OCI-M2 (cell line): ENCODE results near the gene PLPP4.

Source experiments
- DNase-seq: peaks from one replicate; lab custom pipeline; 2025; ENCODE audit not compliant: unreplicated experiment; lab: John Stamatoyannopoulos, UW

The PLPP4 gene

DNA sequence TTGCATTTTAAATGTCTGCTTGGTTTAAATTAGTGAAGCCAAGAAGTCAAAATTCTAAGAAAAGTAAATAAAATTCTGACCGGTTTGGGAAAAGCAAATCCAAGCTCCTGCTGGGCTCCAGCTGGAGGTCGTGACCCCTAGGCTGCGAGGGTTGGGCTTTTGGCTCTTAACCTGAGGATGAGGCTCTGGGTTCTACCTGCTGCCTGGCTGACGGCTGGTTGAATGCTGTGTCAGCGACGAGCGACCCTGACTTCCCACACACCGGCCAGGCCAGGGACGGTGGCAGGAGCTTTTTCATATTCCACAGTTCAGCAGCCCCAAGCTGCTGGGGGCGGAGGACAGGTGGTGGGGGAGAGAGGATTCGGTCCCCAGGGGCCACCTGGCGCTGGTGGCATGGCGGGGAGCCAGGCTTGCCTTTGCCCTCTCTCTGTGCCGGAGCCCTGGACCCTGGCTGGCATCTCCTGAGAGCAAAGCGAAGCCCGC lies 843 bp upstream of the PLPP4 start:
- DNase-seq: no peak

GRCh38 chr10:120457431-120458172 lies 575 bp downstream of the PLPP4 start:
- no peak for DNase-seq

- no peak for DNase-seq
These were observed 1.4 kb downstream of the PLPP4 start for GRCh38 chr10:120458432-120458831.

GRCh38 chr10:120459185-120459584 lies 2.2 kb downstream of the PLPP4 start:
- peak; percentile 60 for DNase-seq

GRCh38 chr10:120460186-120460585 lies 3.2 kb downstream of the PLPP4 start:
- no peak for DNase-seq

DNA sequence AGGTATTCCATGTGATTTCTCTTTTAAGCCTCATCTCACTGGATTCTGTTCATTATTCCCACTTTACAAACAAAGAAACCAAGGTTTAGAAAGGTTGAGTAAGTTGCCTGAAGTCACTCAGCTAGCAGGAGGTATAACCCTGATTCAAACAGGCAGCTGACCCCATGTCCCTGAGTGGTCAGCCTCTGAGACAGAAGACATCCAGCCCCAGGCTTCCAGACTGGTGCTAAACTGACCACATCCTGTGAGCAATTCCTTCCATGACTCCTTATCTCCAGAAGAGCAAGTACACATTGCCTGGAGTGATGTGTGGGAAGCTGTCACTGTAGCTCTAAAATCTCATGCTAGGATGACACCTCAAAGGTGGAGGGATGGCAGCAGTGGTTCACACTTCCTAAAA lies 3.7 kb downstream of the PLPP4 start:
- peak; percentile 65 for DNase-seq

DNA sequence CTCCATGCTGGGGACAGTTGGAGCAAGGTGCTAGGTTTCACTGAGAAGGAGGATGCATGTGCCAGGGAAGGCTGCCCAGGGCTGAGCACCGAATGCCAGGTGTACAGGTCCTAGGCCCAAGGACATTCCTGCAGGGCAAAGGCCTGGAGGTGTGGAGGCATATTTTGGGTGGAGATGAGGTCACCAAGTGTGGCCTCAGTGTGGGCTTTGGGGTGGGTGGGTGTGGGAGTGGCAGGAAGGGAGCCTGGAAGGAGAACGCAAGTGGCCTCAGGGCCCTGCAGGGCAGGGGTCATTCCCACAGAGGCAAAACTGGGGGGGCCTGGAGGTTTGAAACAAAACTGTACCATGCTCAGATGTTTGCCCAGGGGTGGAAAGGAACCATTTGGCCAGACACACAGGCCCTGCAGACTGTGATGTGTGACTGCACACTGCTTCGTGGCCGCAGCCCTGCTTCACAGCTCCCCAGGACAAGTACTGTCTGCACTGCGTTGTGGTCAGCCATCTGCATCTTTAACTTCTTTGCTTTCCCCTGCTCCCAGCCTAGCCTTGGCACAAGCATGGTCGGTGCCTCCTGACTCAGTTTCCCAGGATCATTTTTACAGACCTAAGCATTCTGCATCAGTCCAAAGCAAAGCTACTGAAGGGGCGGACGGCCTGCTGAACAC lies 5.1 kb downstream of the PLPP4 start:
- DNase-seq: no peak

GRCh38 chr10:120465138-120465537 lies 8.1 kb downstream of the PLPP4 start:
- DNase-seq: no peak

DNA sequence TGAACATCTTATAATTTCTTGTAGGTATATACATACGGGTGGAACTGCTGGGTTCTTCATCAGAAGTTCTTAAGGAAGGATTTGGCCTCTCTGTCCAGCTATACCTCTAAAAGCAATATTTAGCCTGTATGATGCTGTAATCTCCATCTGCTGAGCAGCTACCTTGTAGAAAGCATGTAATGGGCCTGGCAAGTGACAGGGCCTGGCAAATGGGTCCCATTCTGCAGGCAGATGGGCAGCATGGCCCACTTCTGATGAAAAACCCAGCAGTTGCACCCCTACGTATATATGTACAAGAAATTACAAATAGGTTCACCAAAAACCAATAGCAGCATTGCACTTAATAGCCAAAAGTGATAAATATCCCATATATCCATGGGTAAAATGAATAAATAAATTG lies 9.0 kb downstream of the PLPP4 start:
- DNase-seq: no peak

DNA sequence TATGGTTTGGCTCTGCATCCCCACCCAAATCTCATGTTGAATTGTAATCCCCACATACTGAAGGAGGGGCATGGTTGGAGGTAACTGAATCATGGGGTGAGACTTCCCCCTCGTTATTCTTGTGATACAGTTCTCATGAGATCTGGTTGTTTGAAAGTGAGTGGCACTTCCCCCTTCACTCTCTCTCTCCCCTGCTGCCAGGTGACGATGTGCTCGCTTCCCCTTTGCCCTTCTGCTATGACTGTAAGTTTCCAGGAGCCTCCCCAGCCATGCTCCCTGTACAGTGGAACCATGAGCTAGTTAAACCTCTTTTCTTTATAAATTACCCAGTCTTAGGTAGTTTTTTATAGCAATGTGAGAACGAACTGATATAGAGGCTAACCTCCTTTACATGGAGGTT lies 16.6 kb downstream of the PLPP4 start:
- DNase-seq: no peak

DNA sequence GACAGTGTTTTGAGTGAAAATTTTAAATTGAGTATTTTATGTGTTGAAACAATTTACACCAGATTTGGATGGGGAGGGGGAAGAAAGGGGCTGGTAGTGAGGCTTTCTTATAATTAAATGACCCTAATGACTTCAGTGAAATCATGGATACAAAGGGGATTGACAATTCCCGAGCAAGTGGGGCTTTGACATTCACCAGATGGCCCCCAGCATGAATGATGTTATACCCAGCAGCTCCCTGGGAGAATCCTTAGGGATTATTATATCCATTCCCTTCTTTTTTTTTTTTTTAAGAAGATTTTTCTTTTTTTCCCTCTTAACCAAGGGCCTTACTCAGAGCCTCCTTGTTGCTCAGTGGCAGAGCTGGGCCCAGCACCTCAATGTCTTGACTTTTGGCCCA lies 17.9 kb downstream of the PLPP4 start:
- no peak for DNase-seq

- DNase-seq: no peak
These were observed 19.1 kb downstream of the PLPP4 start for GRCh38 chr10:120475844-120476791.

DNA sequence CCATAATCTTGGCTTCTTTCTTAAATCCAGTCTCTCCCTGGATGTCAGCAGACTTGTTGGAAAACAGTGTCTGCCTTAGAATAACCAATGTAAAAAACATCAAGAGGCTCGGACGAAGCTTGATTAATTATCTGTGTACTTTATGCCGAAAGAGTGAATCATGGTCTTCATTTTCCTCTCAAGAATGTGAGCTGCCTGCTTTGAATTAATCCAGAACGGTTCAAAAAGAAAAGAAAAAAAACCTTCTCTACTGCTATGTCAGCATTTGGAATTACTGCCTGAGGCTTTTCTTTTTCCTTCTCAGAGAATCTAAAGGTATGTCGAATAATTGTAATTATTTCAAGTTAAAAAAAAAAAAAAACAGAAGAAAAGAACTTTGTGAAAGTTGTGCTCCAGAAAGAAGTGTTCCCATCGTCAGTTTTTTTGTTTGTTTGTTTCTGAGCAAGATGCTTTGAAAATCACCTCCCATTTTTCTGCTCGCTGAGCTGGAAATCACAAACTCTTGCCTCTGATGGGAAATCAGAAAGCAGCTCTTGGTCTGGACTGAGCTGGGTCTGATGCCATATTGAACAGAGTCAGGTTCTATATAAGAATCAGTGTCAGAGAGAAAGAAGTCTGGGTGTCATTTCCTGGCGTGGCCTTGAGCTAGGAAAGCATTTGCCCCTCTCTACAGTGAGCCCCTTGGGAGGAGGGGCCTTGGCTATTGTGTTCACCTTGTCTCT lies 20.2 kb downstream of the PLPP4 start:
- no peak for DNase-seq

GRCh38 chr10:120477743-120478141 lies 20.7 kb downstream of the PLPP4 start:
- no peak for DNase-seq

- DNase-seq: no peak
These were observed 21.4 kb downstream of the PLPP4 start for GRCh38 chr10:120478386-120478785.

- DNase-seq: no peak
These were observed 22.5 kb downstream of the PLPP4 start for GRCh38 chr10:120479506-120479905.

- DNase-seq: no peak
These were observed 23.1 kb downstream of the PLPP4 start for GRCh38 chr10:120480065-120480600.

- no peak for DNase-seq
These were observed 23.8 kb downstream of the PLPP4 start for GRCh38 chr10:120480848-120481247.

- no peak for DNase-seq
These were observed 26.0 kb downstream of the PLPP4 start for GRCh38 chr10:120483006-120483405.

DNA sequence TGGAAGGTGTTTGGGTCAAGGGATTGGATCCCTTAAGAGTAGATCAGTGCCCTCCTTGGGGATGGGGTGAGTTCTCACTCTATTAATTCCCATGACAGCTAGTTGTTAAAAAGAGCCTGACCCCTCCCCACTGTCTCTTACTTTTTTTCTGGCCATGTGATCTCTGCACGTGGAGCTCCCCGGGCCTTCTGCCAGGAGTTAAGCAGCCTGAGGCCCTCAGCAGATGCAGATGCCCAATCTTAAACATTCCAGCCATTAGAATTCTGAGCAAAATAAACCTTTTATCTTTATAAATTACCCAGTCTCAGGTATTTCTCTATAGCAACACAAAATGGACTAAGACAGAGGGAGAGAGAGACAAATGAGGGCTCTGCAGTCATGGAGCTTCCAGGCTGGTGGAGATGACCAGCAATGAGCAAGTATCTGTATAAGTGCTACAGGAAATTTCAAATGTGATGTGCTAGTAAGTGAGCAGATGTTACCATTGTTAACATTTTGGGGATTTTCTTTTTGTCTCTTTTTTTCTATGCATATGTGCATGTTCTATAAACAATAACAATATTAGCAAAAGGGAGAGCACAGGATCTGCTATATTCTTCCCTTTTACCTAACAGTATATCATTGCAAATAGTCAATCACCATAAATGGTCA lies 26.7 kb downstream of the PLPP4 start:
- no peak for DNase-seq
